Stimulated activated CD8-positive, alpha-beta memory T cell treated with anti-CD3 and anti-CD28 coated beads, Interleukin-7, amount 100 ng/mL, for 48 hours (primary cell): Measurements from ENCODE around the gene GABARAPL2.
"Not testable (repeated sequence)": the region's sequence is repeated elsewhere in the genome, so short reads cannot be mapped to it uniquely, and the experiment has no call there.

Source experiments
- DNase-seq, 2 donors: peaks; one replicate each; pipeline ENCODE4 v3.0.0-alpha.2; 2020; ENCODE audit warnings: low read depth in 1 of 2; ENCODE audit errors: extremely low read depth in 1 of 2

Gene GABARAPL2

DNA sequence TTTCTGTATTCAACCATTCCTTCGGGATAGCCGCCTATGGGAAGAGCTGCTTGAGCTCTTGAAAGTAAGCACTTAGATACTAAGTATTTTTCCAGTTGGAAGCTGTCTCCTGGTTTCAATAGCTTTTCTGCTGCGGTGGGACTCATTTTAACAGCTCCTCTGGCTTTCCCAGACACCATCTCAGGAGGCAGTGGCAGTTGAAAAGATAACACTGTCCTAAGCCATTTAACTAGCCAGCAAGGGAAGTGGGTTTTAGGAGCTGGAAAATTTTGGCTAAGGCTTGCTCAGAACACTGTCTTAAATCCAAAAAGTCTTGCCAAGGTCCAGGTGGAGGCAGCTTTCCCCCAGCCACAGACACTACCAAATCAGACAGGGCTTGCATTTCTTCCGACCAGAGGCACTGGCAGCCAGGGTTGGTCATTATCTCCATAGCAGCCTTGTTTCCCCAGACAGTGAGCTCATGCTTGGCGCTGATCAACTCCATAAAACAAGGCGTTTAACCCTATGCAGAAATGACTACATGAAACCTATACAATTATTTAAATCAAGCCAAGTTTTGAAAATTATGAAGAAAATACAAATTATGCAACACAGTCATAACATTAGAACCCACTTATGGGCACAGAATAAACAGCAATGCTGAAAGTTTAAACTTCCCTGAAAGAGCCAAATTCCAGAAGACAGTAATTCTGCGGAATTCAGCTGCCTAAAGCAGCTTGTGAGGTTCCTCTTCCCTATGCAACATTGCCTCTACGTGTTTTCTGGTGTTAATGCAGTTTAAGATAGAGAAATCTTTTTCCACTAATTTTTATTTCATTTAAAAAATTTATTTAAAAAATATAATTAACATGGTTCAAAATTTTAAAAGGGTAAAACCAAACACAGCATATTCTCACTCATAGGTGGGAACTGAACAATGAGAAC lies 25.0 kb downstream of the GABARAPL2 start:
- no peak for DNase-seq

DNA sequence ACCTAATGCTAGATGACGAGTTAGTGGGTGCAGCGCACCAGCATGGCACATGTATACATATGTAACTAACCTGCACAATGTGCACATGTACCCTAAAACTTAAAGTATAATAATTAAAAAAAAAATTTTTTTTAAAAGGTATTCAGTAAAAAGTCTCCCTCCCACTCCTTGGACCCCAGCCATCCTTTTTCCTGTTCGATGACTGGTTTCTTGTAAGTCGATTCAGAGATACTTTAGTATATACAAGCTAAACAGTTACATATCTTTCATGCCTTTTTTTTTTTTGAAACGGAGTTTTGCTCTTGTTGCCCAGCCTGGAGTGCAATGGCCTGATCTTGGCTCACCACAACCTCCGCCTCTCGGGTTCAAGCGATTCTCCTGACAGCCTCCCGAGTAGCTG lies 25.7 kb downstream of the GABARAPL2 start:
- not testable (repeated sequence) for DNase-seq

DNA sequence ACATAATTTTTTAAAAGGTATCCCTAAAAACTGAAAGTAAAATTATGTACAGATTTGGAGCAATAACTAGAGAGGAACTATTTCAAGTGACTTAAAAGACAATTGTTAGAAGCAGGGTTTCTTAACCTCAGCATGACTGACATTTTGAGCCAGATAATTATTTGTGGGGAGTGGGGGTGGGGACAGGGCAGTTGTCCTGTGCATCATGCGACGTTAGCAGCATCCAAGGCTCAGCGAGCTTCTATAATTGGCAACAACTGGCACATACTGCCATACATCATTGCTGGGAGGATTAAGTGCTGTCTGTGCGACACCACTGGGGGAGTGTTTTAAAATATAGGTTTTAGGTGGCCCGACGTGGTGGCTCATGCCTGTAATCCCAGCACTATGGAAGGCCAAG lies 27.1 kb downstream of the GABARAPL2 start:
- DNase-seq: no peak

DNA sequence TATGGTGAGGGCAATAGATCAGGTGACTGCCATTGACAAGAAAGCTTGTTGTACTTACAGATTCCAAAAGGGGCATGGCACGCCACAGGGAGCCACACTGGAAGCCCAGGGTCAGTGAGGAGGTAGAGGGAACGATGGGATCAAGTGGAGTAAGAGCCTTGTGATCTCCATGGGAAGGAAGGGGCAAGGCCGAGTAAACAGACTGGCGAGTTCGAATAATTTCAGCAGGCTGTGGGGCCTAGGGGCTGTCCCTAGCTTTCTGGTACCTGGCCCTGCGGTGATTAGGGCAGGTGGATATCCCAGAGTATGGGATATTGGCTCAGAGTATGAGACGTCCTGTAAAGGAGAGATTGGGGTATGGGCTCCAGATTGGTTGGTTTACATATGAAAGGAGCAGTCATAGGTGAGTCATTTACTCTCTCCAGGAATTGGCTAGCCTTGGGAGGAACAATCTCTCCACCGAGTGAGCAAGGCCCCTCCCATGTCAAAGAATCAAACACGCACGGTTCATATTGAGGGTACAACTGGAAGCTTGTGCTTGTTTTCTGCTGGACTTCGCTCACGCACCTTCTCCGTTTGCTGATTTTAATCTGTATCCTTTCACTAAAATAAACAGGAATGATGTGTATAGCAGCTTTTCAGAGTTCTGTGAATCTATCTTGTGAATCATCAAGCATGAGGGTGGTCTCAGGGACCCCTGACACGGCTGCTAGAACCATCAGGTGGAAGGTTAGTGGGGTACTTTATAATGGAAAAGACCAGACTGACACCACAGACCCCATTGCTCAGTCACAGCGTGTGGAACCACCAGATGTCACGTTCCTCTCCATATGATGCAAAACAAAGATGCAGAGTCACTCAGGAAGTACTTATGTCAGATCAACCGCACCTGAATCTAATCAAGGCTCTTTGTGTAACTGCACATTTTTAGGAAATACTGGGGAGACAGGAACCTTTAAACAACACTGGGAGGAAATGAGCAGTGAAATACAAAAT lies 27.9 kb downstream of the GABARAPL2 start:
- no peak for DNase-seq

DNA sequence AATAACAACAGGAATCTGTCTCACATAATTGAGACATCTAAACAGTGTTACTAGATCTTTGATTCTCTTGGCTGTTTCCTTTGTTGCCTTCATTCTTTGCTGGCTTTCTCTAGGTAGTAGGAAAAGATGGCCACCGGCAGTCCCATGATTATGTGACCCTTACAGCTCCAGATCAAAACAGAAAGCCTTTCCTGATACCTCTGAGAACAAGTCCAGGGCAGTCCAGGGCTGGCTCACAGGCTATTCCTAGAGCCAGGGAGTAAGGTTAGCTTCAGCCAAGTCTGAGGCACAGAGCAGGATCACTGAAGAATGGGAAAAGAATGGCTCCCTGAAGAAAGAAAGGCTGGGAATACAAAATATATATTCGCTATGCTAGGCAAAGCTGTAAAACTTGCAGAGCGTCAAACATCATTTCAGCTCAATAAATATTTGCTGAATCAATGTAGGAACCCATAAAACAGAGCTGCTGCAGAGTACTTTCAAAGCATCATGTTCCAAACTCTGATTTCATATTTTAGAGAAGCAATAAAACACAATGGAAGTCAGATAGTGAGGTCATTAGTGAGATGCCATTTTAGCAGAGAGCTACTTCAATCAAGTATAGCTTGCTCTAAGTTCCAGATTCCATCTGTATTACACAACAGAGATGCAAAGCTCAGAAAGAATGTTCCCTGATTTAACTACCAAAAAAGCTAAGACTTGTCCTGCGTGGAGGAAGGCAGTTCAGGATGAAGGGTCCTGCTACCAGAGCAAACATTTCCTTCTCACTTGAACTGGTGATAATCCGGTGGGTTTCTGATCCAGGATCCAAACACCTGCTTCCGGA lies 33.5 kb downstream of the GABARAPL2 start:
- DNase-seq: no peak

DNA sequence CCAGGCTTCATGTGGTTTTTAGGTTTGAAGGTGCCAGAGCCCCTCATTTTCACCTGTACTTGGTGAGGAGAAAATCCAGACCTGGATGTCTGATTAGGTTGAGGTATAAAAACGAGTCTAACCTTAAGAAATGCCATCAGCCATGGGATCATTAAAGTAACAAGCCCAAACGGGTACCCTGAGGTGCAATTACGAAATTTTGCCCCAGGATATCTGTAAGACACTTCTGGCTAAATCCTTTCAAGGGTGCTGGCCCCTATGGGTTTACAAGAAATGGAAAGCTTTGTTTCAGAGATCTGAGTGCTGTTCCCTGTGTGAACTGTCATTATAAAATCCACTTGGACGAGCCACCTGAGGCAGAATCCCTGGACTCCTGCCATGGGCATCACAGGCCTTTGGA lies 37.1 kb downstream of the GABARAPL2 start:
- DNase-seq: no peak

DNA sequence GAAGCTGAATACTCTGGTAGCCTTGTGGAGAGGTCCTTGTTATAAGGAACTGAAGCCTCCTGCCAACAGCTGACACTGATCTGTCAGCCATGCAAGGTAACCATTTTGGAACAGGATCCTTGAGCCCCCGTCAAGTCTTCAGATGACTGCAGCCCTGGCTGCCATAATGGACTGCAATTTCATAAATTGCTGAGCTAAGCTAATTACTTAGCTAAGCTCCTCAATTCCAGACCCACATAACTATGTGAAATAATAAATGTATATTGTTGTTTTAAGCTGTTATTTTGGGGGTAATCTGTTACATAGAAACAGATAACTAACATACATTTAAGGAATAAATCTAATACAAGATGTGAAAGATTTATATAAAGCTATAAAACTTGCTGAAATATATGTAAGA lies 40.3 kb downstream of the GABARAPL2 start:
- DNase-seq: no peak

DNA sequence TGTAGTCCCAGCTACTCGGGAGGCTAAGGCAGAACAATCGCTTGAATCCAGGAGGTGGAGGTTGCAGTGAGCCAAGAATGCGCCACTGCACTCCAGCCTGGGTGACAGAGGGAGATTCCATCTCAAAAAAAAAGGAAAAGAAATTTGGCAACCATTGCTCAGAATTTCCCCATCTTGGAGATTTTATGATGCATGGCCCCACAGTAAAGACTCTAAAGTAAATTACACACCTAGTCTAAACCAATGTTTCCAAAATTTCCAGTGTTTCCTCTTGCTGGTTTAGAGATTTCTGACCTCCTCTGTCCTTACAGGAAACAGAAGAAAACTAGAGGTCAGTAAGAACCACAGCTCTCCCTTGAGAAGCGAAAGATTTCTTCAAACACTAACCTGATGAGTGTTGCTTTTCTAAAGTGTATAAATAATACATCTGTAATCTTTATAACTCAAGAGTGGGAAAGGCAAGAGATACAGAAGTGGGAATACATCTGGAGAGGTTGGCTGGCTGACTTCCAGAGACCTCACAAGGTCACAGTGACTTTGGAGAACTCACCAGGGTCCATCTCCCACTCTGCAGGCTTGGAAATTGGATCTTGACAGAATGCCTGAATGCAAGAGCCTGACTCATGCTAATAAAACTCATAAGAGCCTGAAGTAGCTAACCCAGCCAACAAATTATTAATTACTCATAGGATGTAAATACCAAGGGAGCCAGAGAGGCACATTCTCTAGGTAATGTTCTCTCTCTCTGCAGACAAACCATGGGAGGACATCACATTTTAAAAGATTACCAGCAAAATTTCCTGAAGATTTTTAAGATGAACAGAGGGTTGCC lies 48.1 kb downstream of the GABARAPL2 start:
- no peak for DNase-seq

DNA sequence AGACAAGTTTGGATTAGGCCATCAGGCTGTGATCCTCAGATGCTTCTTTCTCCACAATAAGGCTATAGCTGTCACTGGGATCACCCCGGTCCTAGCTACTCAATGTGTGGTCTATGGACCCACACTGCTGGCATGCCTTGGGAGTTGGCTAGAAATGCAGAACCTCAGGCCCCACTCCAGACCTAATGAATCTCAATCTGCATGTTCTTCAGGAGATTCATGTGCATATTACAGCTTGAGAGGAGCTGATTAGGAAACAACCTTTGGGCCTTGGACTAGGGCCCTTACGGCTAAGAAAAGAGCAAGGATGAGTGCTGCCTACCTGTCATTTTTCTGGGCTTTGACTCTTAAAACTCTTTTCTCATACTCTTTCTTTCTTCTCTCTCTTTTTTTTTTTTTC lies 49.4 kb downstream of the GABARAPL2 start:
- DNase-seq: no peak

DNA sequence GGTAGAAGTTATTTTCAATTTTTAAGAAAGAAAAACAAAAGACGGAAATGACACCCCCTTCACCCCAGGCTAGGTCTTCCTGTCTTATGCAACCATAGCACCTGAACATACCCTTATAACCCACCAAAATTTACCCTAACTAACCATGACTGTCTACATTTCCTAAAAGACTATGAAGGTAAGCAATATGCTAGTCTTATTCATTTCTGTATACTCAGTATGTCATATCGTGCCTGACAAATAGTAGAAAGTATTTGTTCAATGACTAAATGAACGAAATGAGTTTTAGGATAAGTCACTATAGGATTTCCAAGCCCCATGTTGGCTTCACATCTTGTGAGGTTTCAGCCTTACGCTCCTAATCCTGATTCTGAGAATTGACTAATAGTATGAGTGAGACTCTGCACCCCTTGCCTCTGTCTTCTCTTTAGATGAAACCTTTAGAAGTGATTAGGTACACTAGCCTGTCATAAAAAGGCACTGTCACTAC lies 50.4 kb downstream of the GABARAPL2 start:
- no peak for DNase-seq

DNA sequence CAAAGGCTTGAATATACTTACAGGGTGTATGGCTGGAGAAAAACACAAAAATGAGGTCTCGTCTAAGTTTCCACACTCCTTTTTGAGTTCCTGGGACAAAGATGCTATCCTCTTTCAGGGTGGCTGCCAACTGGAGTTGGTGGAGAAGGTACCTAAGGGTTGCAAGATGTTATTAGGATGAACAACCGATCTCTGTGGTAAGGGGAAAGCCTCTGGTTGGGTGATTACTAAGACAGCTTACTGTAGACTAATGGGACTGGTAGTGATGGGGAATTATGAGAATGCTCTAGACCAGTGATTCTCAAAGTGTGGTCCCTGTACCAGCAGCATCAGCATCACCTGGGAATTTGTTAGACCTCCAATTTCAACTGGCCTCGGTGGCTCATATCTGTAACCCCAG lies 50.9 kb downstream of the GABARAPL2 start:
- DNase-seq: no peak

DNA sequence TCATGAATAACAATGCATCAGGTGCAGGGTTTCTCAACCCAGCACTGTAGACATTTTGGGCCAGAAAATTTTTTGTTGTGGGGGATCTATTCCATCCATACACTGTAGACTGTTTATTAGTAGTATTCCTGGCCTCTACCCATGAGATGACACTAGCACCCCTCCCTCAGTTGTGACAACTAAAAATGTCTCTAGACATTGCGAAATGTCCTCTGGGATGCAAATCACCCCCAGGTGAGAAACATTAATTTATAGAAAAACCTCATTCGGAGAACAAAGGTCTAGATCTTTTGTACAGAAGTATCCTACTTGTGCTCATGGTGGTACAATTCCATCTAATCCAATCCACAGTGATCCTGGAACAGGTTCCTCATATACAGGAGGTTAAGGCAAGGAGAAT lies 52.6 kb downstream of the GABARAPL2 start:
- no peak for DNase-seq

DNA sequence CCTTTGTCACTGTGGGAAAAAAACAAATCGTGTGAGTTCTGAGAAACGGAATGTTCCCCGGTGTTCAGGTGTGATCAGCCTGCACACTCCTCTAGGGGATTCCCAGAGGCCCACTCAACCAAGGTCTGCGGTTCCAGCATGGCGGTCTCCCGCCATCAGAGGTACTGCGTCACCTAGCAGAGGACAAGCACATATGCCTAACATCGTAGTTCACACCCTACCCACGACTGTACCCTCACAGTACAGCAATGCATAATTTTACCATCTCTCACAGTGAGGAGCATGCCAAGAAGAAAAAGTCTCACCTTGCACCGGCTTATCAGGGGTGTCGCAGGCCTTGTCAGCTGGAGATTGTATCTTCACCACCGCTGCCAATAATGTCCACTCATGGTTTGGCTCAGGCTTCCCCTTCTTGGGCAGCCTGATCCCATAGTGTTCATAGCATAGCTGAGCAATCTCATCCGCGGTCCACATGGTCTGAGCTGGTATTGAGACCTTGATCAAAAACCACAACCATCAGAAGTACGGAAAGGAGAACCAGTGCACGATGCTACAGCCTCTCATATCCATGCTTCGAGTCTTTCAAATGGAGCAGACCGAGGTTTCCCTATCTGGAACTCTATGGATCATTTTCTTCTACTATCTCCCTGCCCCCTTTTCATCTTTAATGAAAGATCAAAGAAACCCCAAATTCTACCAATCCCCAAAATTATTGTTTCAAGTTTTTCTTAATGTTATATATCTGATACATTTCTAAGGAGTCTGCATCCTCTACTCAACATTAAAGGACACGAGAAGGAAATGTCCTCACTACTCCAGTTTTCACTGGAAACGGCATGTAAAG lies 54.4 kb downstream of the GABARAPL2 start:
- DNase-seq: peak in 1 of 2 donors; percentile 18

DNA sequence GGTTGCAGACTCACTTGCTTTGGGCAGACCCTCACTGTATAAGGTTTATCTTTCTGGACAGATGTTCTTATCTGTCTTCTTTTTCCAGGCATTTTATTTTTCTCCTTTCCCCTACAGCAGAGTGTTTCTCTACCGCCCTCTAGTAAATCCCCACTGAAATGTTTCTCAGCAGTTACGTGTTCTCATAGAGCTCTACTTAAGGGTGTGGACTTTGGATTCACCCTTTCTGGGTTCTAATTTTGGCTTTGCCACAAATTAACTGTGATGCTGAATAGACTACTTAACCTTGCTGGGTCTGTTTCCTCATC lies 54.9 kb downstream of the GABARAPL2 start:
- no peak for DNase-seq

DNA sequence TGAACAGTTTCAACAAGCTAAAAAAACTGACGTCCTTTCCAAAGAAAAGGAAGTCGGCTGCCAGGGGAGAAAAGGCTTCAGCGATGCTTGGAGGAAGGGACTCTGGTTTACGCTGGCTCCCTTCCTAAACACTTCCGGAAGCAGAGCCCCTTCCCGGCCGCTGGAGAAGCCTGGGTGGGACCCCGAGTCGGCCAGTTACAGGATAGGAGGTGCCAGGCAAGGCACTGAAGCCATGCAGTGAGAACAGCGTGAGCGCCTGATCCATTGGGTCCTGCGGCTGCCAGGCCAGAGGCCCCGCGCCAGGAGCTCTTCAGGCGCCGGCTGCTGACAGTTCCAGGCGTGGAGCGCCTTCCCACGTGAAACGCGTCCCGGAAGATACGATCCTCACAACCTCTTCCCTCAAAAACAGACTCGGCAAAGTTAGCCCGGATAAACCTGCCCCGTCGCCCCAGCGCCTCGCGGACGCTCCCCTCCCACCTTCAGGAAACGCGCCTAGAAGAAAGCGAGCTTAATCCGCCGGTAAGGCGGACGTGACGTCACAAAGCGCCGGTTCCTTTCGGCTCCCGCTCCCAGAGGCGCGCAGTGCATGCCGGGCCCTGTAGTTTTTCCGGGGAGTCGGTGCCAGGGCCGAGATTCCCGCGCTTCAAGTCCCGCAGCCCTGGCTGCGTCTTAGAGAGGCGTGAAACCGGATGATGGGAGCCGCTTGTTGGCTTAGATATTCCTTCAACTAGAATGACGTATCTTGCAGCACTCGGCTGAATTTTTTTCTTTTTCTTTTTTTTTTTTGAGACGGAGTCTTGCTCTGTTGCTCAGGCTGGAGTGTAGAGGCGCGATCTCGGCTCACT lies 56.8 kb downstream of the GABARAPL2 start, which contains the start of gene ADAT1:
TSS of gene ADAT1 (minus strand) at position 521 of the 845 bp plus-strand sequence. CDS start 2,482 bp downstream, outside the sequence.
- DNase-seq: peak; percentile 92 to 97

DNA sequence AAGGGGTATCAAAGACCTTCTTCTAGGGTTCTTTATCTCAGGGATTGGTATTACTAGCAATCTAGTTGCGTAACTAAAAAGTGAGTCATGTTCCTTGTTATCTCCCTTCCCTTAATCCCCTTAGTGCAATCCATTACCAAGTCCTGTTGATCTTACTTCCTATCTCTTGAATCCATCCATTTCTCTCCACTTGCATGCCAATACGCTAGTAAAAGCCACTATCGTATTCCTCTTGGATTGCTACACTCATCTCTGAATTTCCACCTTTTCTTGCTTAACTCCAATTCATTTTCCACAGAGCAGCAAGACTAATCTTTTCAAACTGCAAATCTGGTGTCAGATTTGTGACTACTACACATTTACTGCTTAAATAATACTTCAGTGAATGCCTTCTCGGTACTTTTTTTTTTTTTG lies 58.7 kb downstream of the GABARAPL2 start:
- DNase-seq: no peak

DNA sequence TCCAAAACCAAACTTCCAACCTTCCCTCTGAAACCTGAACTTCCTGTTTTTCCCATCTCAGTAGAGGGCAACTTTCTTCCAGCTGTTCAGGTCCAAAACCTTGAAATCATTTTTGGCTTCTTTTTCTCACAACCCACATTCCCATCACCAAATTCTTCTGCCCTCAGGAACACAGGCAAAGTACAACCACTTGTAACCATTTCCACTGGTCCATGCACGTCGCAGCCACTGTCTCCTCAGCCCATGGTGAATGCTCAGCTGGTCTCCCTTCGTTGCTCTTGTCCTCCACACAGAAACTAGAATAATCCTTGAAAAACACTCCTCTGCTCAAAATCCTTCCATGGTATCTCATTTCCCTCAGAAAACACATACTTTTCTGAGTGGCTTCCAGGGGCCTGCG lies 60.6 kb downstream of the GABARAPL2 start:
- no peak for DNase-seq
